Epithelial cell of esophagus (primary cell): ENCODE results near the gene GRB10.

Experiments
- DNase-seq: peaks from one replicate; pipeline ENCODE4 v3.0.0; 2010; ENCODE audit warnings: low read depth
- H3K4me3 ChIP-seq: 2 replicates; pipeline ENCODE4 v1.5.1; 2011; ENCODE audit warnings: mild to moderate bottlenecking, low read length, control low read depth
- TF ChIP-seq, protein P1 (sequence below): IDR thresholded peaks from 2 replicates; pipeline ENCODE4 v1.5.1; 2011; ENCODE audit warnings: low read depth, mild to moderate bottlenecking, low read length, control low read depth, inconsistent platforms; ENCODE audit not compliant: insufficient read depth; ENCODE audit errors: missing control alignments

Gene GRB10

DNA sequence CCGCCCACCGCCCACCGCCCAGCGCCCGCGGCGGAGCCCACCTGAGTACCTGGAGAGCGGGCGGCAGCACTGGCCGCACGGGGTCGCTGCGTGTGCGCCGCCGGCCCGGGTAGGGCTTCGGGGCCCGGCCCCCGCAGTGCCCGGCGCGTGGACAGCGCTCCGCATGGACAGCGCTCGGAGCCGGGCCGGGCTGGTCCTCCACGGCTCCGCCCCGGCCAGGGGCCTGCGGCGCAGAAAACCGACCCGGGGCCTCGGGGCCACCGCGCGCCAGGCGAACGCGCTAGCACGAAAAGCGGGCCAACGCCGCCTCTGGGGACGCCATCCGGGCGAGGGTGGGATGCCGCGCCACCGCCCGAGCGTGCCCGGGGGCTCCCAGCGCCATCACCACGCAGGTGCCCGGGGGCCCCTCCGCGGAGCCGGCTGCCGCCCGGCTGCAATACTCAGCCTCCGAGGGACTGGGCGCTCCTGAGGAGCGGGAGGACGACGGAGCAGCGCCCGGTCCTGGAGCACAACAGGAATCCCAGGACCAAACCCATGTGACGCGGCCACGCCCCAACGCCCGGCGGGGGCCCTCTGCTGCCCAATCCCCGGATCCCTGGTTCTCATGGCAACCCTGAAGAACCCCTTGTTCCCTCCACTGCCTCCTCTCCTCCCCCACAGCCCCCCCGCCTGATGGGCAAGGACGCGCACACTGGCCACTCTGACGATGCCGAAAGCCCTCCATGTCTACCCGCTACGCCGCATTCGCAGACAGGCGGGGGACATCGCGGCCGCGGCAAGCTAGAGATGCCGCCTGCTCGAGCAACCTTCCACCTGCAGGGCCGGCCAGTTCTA, at the start of gene GRB10:
GRB10 (minus strand) TSS at position 522 of the 834 bp plus-strand sequence. CDS start 50,574 bp downstream, outside the sequence.
- no peak for DNase-seq
- peak within 1 kb of the TSS; percentile 33 for H3K4me3 ChIP-seq
- TF ChIP-seq, protein P1, sequence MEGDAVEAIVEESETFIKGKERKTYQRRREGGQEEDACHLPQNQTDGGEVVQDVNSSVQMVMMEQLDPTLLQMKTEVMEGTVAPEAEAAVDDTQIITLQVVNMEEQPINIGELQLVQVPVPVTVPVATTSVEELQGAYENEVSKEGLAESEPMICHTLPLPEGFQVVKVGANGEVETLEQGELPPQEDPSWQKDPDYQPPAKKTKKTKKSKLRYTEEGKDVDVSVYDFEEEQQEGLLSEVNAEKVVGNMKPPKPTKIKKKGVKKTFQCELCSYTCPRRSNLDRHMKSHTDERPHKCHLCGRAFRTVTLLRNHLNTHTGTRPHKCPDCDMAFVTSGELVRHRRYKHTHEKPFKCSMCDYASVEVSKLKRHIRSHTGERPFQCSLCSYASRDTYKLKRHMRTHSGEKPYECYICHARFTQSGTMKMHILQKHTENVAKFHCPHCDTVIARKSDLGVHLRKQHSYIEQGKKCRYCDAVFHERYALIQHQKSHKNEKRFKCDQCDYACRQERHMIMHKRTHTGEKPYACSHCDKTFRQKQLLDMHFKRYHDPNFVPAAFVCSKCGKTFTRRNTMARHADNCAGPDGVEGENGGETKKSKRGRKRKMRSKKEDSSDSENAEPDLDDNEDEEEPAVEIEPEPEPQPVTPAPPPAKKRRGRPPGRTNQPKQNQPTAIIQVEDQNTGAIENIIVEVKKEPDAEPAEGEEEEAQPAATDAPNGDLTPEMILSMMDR: peak; percentile 1

- no peak for DNase-seq
- TF ChIP-seq, protein P1: no peak
- H3K4me3 ChIP-seq: no peak overlapping the region
Measured at GRCh38 chr7:50828801-50829200, 46.1 kb upstream of the GRB10 start.

- no peak overlapping the region for H3K4me3 ChIP-seq
- no peak for DNase-seq
- TF ChIP-seq, protein P1: no peak
Measured at GRCh38 chr7:50828116-50828515, 45.4 kb upstream of the GRB10 start.

- DNase-seq: no peak
- TF ChIP-seq, protein P1: no peak
Measured at GRCh38 chr7:50827281-50827680, 44.6 kb upstream of the GRB10 start.

GRCh38 chr7:50826371-50827172, 43.9 kb upstream of the GRB10 start:
- TF ChIP-seq, protein P1: no peak
- no peak overlapping the region for H3K4me3 ChIP-seq
- DNase-seq: peak; percentile 90

More at GRCh38 chr7:50827281-50827680, 44.6 kb upstream of the GRB10 start:
- no peak overlapping the region for H3K4me3 ChIP-seq

- TF ChIP-seq, protein P1: no peak
- H3K4me3 ChIP-seq: no peak overlapping the region
- no peak for DNase-seq
Measured at GRCh38 chr7:50825465-50825864, 42.8 kb upstream of the GRB10 start.

GRCh38 chr7:50824882-50825281, 42.2 kb upstream of the GRB10 start:
- no peak overlapping the region for H3K4me3 ChIP-seq
- TF ChIP-seq, protein P1: no peak
- peak; percentile 64 for DNase-seq
